GM21825 (cell line): ENCODE data around the gene TANGO2.

Experiments
- ATAC-seq: cut with Tn5 transposase; IDR thresholded peaks from one replicate; pipeline ENCODE4 v1.9.1; 2021; ENCODE audit warnings: mild to moderate bottlenecking, moderate library complexity; ENCODE audit not compliant: unreplicated experiment

TANGO2 gene

GRCh38 chr22:20083157-20083890 is 62.4 kb downstream of the TANGO2 start:
- ATAC-seq = no peak

GRCh38 chr22:20083891-20084546 is 63.1 kb downstream of the TANGO2 start:
- no peak for ATAC-seq

- no peak for ATAC-seq
Measured at GRCh38 chr22:20084547-20085413, 63.9 kb downstream of the TANGO2 start.

GRCh38 chr22:20085651-20086050 is 64.7 kb downstream of the TANGO2 start:
- no peak for ATAC-seq

- ATAC-seq = no peak
Measured at GRCh38 chr22:20086101-20086599, 65.2 kb downstream of the TANGO2 start.

- ATAC-seq = no peak
Measured at GRCh38 chr22:20086763-20087162, 65.9 kb downstream of the TANGO2 start.

GRCh38 chr22:20087319-20088262 is 66.7 kb downstream of the TANGO2 start:
- no peak for ATAC-seq

- ATAC-seq = no peak
Measured at GRCh38 chr22:20088263-20088648, 67.3 kb downstream of the TANGO2 start.

GRCh38 chr22:20089226-20089976 is 68.5 kb downstream of the TANGO2 start:
- ATAC-seq = no peak

- ATAC-seq = no peak
Measured at GRCh38 chr22:20089977-20090729, 69.2 kb downstream of the TANGO2 start.

GRCh38 chr22:20090730-20091240 is 69.9 kb downstream of the TANGO2 start:
- ATAC-seq = no peak

- ATAC-seq = no peak
Measured at GRCh38 chr22:20091690-20092476, 71.0 kb downstream of the TANGO2 start.

GRCh38 chr22:20092477-20092854 is 71.6 kb downstream of the TANGO2 start:
- ATAC-seq = no peak

- no peak for ATAC-seq
Measured at GRCh38 chr22:20093418-20094196, 72.7 kb downstream of the TANGO2 start.

GRCh38 chr22:20094197-20094807 is 73.4 kb downstream of the TANGO2 start:
- ATAC-seq = no peak

- ATAC-seq = no peak
Measured at GRCh38 chr22:20095521-20095920, 74.6 kb downstream of the TANGO2 start.
